Kidney (tissue), 14 donors: ENCODE measurements around the gene ZDHHC14. TPM values are rescaled to one million over a fixed set of nuclear protein-coding genes. Genes with fewer than 3 reads are reported as not detected.

ENCODE experiments used
- DNase-seq, 5 donors: peaks; one replicate each; pipeline ENCODE4 v3.0.0-alpha.2; 2013 to 2020
- FAIRE-seq: peaks from 2 replicates; lab custom pipeline; 2012; peaks lifted over from hg19 to GRCh38; lab: Jason Lieb, UNC
- H3K27ac ChIP-seq, 2 donors: one replicate each; pipeline ENCODE4 v1.7.0; 2013; ENCODE audit warnings: low read depth in 2 of 2, low read length in 2 of 2, inconsistent platforms in 1 of 2
- H3K27me3 ChIP-seq: one replicate; pipeline ENCODE4 v1.7.1; 2013; ENCODE audit warnings: low read length, inconsistent platforms; ENCODE audit not compliant: control insufficient read depth, insufficient read depth
- H3K36me3 ChIP-seq, 3 donors: one replicate each; pipeline versions ENCODE4 v1.7.0 to v1.7.1; 2013; ENCODE audit warnings: low read length in 3 of 3, control low read depth in 1 of 3, inconsistent platforms in 1 of 3; ENCODE audit not compliant: insufficient read depth in 3 of 3, control insufficient read depth in 2 of 3
- H3K4me1 ChIP-seq, 3 donors: one replicate each; pipeline versions ENCODE4 v1.7.0 to v1.7.1; 2013; ENCODE audit warnings: low read length in 3 of 3, inconsistent platforms in 1 of 3, low read depth in 1 of 3; ENCODE audit not compliant: control insufficient read depth in 2 of 3, insufficient read depth in 2 of 3
- H3K4me3 ChIP-seq, 3 donors: one replicate each; pipeline versions ENCODE4 v1.7.0 to v1.8.1; 2013; ENCODE audit warnings: low read length in 3 of 3, control low read depth in 1 of 3, inconsistent platforms in 1 of 3
- H3K9ac ChIP-seq, 3 donors: one replicate each; pipeline versions ENCODE4 v1.7.0 to v1.7.1; 2013; ENCODE audit warnings: low read length in 3 of 3, control low read depth in 1 of 3, inconsistent platforms in 1 of 3
- H3K9me3 ChIP-seq, 3 donors: one replicate each; pipeline versions ENCODE4 v1.7.0 to v1.7.1; 2013; ENCODE audit warnings: low read length in 3 of 3, control low read depth in 1 of 3, inconsistent platforms in 1 of 3; ENCODE audit not compliant: control insufficient read depth in 2 of 3, insufficient read depth in 1 of 3
- CTCF ChIP-seq: IDR thresholded peaks from 3 replicates; pipeline ENCODE4 v1.5.1; 2012; ENCODE audit warnings: mild to moderate bottlenecking, moderate library complexity, borderline replicate concordance; ENCODE audit not compliant: insufficient read depth; ENCODE audit errors: extremely low read depth
- intact Hi-C: fragments of 100-400 bp; cut with DNase I; formaldehyde crosslinking; loops from one replicate; pipeline ENCODE4 v1.11.1; 2022
- polyA plus RNA-seq: library from polyadenylated mRNA; stranded (reverse); fragments of 350-450 nt; fragmentation: Illumina TruSeq; extraction: RNeasy Lipid Tissue Mini Kit (QIAGEN cat#74804); gene quantifications from one replicate; pipeline ENCODE4 v1.2.3, GENCODE V29; 2014; ENCODE audit warnings: low read depth, low replicate concordance; ENCODE audit not compliant: insufficient read depth
- total RNA-seq: library from RNA; stranded (reverse); fragmentation: NEBNext Ultra II Directional; extraction: Animal tissue kit (Norgen Biotek cat#: 25700); gene quantifications from one replicate; pipeline ENCODE4 v1.2.1, GENCODE V29; 2021
- donor health status: control.
- donor health status: control.
- donor health status: control.
- donor health status: control.
- donor health status: control.
- donor health status: DM: yes; HTN: yes; CAD: no.
- donor health status: Normal renal cell carcinoma (clear cell type).

ZDHHC14 gene
- total and polyA plus RNA-seq, 2 donors from 2014 or later: 13.5 to 26.7 TPM

- intact Hi-C loops: no loop called here
- no peak for FAIRE-seq
- H3K27me3 ChIP-seq: no peaks in the 10 kb centered on the region
- H3K27ac ChIP-seq: peak overlapping the region; percentile 37 to 67
- H3K9me3 ChIP-seq: no peaks in the 10 kb centered on the region
- no peaks in the 10 kb centered on the region for H3K36me3 ChIP-seq
- peaks cover 0 to 15% (median 8%) of the 10 kb centered on the region in 3 donors for H3K4me1 ChIP-seq
- no peak overlapping the region for H3K4me3 ChIP-seq
- TF ChIP-seq CTCF: no peak
- DNase-seq: peak in 3 of 5 donors; percentile 67 to 88 (median 82)
- H3K9ac ChIP-seq: peak overlapping the region in 1 of 3 donors; percentile 14
Measured at GRCh38 chr6:157434349-157435033, 53.5 kb downstream of the ZDHHC14 start.

GRCh38 chr6:157436219-157436943 is 55.4 kb downstream of the ZDHHC14 start:
- no peak overlapping the region for H3K4me3 ChIP-seq
- H3K4me1 ChIP-seq: peaks cover 0 to 17% (median 8%) of the 10 kb centered on the region in 3 donors
- intact Hi-C loops: no loop called here
- no peak overlapping the region for H3K27ac ChIP-seq
- DNase-seq (no peak), FAIRE-seq (no peak)
- H3K27me3 ChIP-seq: no peaks in the 10 kb centered on the region
- H3K9ac ChIP-seq: no peak overlapping the region
- H3K36me3 ChIP-seq: no peaks in the 10 kb centered on the region
- H3K9me3 ChIP-seq: no peaks in the 10 kb centered on the region
- TF ChIP-seq CTCF: no peak

- FAIRE-seq (no peak), DNase-seq (no peak)
- Histone ChIP-seq H3K4me1 (peaks cover 0 to 15% (median 8%) of the 10 kb centered on the region in 3 donors), H3K27me3 (no peaks in the 10 kb centered on the region), H3K4me3 (no peak overlapping the region), H3K9me3 (no peaks in the 10 kb centered on the region), H3K27ac (no peak overlapping the region), H3K36me3 (no peaks in the 10 kb centered on the region), H3K9ac (no peak overlapping the region)
- TF ChIP-seq CTCF: no peak
- intact Hi-C loops: no loop called here
Measured at GRCh38 chr6:157436944-157437336, 56.0 kb downstream of the ZDHHC14 start.
